OCI-LY3 (cell line): ENCODE data around the gene BAD.

Experiments
- EZH2phosphoT487 ChIP-seq: fragments of 200-600 bp; shearing (Covaris generic); IDR thresholded peaks from 2 replicates; pipeline ENCODE4 v1.6.1; 2018; ENCODE audit warnings: antibody characterized with exemption, mixed run types, low read depth
- TF ChIP-seq, protein P1 (sequence below): fragments of 200-600, 300-600 bp; sonication (generic); IDR thresholded peaks from 2 replicates; pipeline ENCODE4 v1.5.1; 2014; ENCODE audit warnings: antibody characterized with exemption, low read length, low read depth

DNA sequence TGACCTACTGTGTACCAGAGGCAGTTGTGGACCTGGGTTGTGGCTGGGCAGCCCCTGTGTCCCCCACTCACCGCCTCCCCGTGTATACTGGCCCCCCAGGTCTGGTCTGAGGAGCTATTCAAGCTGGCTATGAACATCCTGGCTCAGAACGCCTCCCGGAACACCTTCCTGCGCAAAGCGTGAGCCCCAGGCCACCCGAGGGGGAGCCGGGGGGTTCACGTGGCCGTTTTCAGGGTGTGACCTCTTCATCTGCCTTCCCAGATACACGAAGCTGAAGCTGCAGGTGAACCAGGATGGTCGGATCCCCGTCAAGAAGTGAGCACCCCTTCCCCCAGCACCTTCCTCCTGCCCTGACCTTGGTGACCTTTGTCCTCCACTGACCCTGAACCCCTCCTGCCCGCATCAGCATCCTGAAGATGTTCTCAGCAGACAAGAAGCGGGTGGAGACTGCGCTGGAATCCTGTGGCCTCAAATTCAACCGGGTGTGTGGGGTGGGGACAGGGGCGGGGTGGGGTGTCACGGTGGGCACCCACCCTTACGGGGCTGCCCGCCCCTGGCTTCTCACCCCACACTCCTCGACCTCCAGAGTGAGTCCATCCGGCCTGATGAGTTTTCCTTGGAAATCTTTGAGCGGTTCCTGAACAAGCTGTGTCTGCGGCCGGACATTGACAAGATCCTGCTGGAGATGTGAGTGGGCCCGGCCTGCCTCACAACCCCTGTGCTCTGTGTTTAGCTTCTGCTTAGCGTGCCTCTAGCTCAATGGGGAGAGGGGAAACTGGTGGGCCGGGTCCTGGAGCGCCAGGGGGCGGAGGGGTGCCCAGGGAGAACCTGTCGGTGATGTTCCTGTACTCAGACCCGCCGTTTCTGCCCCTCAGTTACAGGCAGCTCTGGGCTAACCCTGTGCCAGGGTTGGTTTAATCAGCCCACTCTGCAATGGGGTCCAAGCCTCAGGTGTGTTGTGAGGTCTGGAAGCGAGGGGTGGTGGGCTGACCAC is 29.0 kb downstream of the BAD start:
- TF ChIP-seq, protein P1, sequence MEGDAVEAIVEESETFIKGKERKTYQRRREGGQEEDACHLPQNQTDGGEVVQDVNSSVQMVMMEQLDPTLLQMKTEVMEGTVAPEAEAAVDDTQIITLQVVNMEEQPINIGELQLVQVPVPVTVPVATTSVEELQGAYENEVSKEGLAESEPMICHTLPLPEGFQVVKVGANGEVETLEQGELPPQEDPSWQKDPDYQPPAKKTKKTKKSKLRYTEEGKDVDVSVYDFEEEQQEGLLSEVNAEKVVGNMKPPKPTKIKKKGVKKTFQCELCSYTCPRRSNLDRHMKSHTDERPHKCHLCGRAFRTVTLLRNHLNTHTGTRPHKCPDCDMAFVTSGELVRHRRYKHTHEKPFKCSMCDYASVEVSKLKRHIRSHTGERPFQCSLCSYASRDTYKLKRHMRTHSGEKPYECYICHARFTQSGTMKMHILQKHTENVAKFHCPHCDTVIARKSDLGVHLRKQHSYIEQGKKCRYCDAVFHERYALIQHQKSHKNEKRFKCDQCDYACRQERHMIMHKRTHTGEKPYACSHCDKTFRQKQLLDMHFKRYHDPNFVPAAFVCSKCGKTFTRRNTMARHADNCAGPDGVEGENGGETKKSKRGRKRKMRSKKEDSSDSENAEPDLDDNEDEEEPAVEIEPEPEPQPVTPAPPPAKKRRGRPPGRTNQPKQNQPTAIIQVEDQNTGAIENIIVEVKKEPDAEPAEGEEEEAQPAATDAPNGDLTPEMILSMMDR, result no peak
- no peak for TF ChIP-seq EZH2phosphoT487
